ENCODE results near the gene PHC3. TPM values are rescaled to one million over a fixed set of nuclear protein-coding genes. Genes with fewer than 3 reads are reported as not detected.
"Not testable (repeated sequence)": the region's sequence is repeated elsewhere in the genome, so short reads cannot be mapped to it uniquely, and the experiment has no call there.

PHC3 gene
- total RNA-seq, 1 donor from 2014 or later = 13.7 TPM

- no peaks in the 10 kb centered on the region for H3K27me3 ChIP-seq (ENCODE audit: control insufficient read depth, insufficient read depth, low read length)
- DNase-seq (ENCODE audit: low read depth) = peak; percentile 12
- no peak overlapping the region for H3K4me3 ChIP-seq (ENCODE audit: low read depth, low read length)
- no peaks in the 10 kb centered on the region for H3K36me3 ChIP-seq (ENCODE audit: control insufficient read depth, insufficient read depth, low read length)
- TF ChIP-seq CTCF (IDR thresholded peaks at IDR 0.05; ENCODE audit: insufficient read depth, low read length, severe bottlenecking) = no peak
- FAIRE-seq = no peak
Observed at GRCh38 chr3:170207717-170208116, 26.2 kb upstream of the PHC3 start.

DNA sequence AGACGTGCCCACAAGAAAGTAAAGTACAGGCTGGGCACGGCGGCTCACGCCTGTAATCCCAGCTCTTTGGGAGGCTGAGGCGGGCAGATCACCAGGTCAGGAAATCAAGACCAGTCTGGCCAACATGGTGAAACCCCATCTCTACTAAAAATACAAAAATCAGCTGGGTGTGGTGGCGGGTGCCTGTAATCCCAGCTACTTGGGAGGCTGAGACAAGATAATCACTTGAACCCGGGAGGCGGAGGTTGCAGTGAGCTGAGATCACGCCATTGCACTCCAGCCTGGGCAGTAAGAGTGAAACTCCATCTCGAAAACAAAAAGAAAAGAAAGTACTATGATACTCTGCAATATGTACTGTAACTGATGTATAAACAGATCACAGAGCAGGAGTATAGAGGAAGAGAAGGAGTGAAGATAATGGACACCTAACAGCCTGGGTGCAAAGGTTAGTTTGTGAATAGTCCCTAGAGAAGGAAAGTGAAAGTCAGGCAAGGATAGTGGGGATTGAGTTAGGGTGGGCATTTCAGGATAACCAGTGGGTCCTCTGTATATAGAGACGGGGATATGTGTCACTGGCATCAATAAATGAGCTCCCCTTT lies 24.7 kb upstream of the PHC3 start:
- not testable (repeated sequence) for DNase-seq (ENCODE audit: low read depth); FAIRE-seq; H3K36me3 ChIP-seq (ENCODE audit: control insufficient read depth, insufficient read depth, low read length); H3K27me3 ChIP-seq (ENCODE audit: control insufficient read depth, insufficient read depth, low read length); H3K4me3 ChIP-seq (ENCODE audit: low read depth, low read length)

GRCh38 chr3:170205302-170205701 lies 23.8 kb upstream of the PHC3 start:
- TF ChIP-seq CTCF (IDR thresholded peaks at IDR 0.05; ENCODE audit: insufficient read depth, low read length, severe bottlenecking) = no peak
- FAIRE-seq (no peak), DNase-seq (ENCODE audit: low read depth) (no peak)
- no peak overlapping the region for H3K4me3 ChIP-seq (ENCODE audit: low read depth, low read length)
- H3K27me3 ChIP-seq (ENCODE audit: control insufficient read depth, insufficient read depth, low read length) = no peaks in the 10 kb centered on the region
- H3K36me3 ChIP-seq (ENCODE audit: control insufficient read depth, insufficient read depth, low read length) = no peaks in the 10 kb centered on the region

- Histone ChIP-seq H3K27me3 (ENCODE audit: control insufficient read depth, insufficient read depth, low read length) (no peaks in the 10 kb centered on the region), H3K36me3 (ENCODE audit: control insufficient read depth, insufficient read depth, low read length) (no peaks in the 10 kb centered on the region), H3K4me3 (ENCODE audit: low read depth, low read length) (no peak overlapping the region)
- DNase-seq (ENCODE audit: low read depth) = no peak
- no peak for TF ChIP-seq CTCF (IDR thresholded peaks at IDR 0.05; ENCODE audit: insufficient read depth, low read length, severe bottlenecking)
- FAIRE-seq = no peak
Observed at GRCh38 chr3:170204509-170204908, 23.0 kb upstream of the PHC3 start.

- Histone ChIP-seq H3K27me3 (ENCODE audit: control insufficient read depth, insufficient read depth, low read length) (no peaks in the 10 kb centered on the region), H3K36me3 (ENCODE audit: control insufficient read depth, insufficient read depth, low read length) (no peaks in the 10 kb centered on the region), H3K4me3 (ENCODE audit: low read depth, low read length) (no peak overlapping the region)
- FAIRE-seq (no peak), DNase-seq (ENCODE audit: low read depth) (no peak)
- TF ChIP-seq CTCF (IDR thresholded peaks at IDR 0.05; ENCODE audit: insufficient read depth, low read length, severe bottlenecking) = no peak
Observed at GRCh38 chr3:170204023-170204472, 22.5 kb upstream of the PHC3 start.

DNA sequence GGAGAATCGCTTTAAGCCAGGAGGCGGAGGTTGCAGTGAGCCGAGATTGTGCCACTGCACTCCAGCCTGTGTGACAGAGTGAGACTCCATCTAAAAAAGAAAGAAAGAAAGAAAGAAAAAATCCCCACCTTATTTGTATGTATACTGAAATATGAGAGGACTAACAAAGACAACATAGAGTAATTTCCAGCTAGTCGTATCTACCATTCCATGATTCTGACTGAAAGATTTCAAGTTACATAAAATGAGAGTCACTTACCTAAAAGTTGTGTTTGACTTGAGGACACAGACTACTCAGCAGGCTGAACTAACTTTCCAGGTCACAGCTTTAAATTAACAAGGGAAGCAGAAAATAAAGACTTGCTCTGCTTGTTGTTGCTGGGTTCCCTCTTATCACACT lies 21.9 kb upstream of the PHC3 start:
- FAIRE-seq (no peak), DNase-seq (ENCODE audit: low read depth) (no peak)
- no peak overlapping the region for H3K4me3 ChIP-seq (ENCODE audit: low read depth, low read length)
- no peaks in the 10 kb centered on the region for H3K36me3 ChIP-seq (ENCODE audit: control insufficient read depth, insufficient read depth, low read length)
- no peak for TF ChIP-seq CTCF (IDR thresholded peaks at IDR 0.05; ENCODE audit: insufficient read depth, low read length, severe bottlenecking)
- H3K27me3 ChIP-seq (ENCODE audit: control insufficient read depth, insufficient read depth, low read length) = no peaks in the 10 kb centered on the region

Data from bronchial epithelial cell (primary cell).